Activated effector memory CD4-positive, alpha-beta T cell treated with Interleukin-2 at 50 U/mL for 16 hours (primary cell): ENCODE results near the gene MBD3L3.
"Not testable (repeated sequence)": the region's sequence is repeated elsewhere in the genome, so short reads cannot be mapped to it uniquely, and the experiment has no call there.

Experiments
- DNase-seq: peaks from one replicate; pipeline ENCODE4 v3.0.0-alpha.2; 2020

The MBD3L3 gene

GRCh38 chr19:7058576-7058975 lies at the start of gene MBD3L3:
TSS of gene MBD3L3 (minus strand) at chr19:7058676. CDS start at chr19:7058605, 71 bp downstream.
- DNase-seq: not testable (repeated sequence)

GRCh38 chr19:7106711-7107657 lies 48.5 kb upstream of the MBD3L3 start:
- no peak for DNase-seq

GRCh38 chr19:7104747-7105447 lies 46.4 kb upstream of the MBD3L3 start:
- no peak for DNase-seq

GRCh38 chr19:7101498-7102253 lies 43.2 kb upstream of the MBD3L3 start:
- DNase-seq: no peak

GRCh38 chr19:7099597-7099921 lies 41.1 kb upstream of the MBD3L3 start:
- no peak for DNase-seq

GRCh38 chr19:7098701-7099596 lies 40.5 kb upstream of the MBD3L3 start:
- DNase-seq: peak; percentile 85

- no peak for DNase-seq
Measured at GRCh38 chr19:7098096-7098495, 39.6 kb upstream of the MBD3L3 start.

- no peak for DNase-seq
Measured at GRCh38 chr19:7088999-7089398, 30.5 kb upstream of the MBD3L3 start.

GRCh38 chr19:7083076-7083956 lies 24.8 kb upstream of the MBD3L3 start:
- no peak for DNase-seq

GRCh38 chr19:7078008-7078407 lies 19.5 kb upstream of the MBD3L3 start:
- no peak for DNase-seq

GRCh38 chr19:7076151-7076550 lies 17.7 kb upstream of the MBD3L3 start:
- no peak for DNase-seq

- no peak for DNase-seq
Measured at GRCh38 chr19:7074705-7075282, 16.3 kb upstream of the MBD3L3 start.

GRCh38 chr19:7072541-7072940 lies 14.1 kb upstream of the MBD3L3 start:
- DNase-seq: no peak

GRCh38 chr19:7069904-7070226 lies 11.4 kb upstream of the MBD3L3 start:
- DNase-seq: no peak

GRCh38 chr19:7069042-7069903 lies 10.8 kb upstream of the MBD3L3 start, which contains the start of gene ZNF557:
TSS of gene ZNF557 (plus strand) at chr19:7069703. CDS start at chr19:7075075, 5,372 bp downstream.
- peak; percentile 97 for DNase-seq

GRCh38 chr19:7068599-7068998 lies 10.1 kb upstream of the MBD3L3 start:
- no peak for DNase-seq

- DNase-seq: no peak
Measured at GRCh38 chr19:7067716-7068115, 9.2 kb upstream of the MBD3L3 start.

GRCh38 chr19:7067122-7067521 lies 8.6 kb upstream of the MBD3L3 start:
- DNase-seq: not testable (repeated sequence)

- DNase-seq: no peak
Measured at GRCh38 chr19:7063764-7064418, 5.4 kb upstream of the MBD3L3 start.
